A673 (cell line): ENCODE data around the gene ANK3. TPM values are rescaled to one million over a fixed set of nuclear protein-coding genes. Genes with fewer than 3 reads are reported as not detected.

ENCODE experiments used
- BruUV-seq: library from RNA; stranded (reverse); fragments of 400-500 nt; replicated peaks from 2 replicates; lab custom pipeline; 2021; lab: Mats Ljungman, UMichigan
- CTCF ChIA-PET: fragments of 300-600 bp; sonication (Branson Sonifier 250); formaldehyde crosslinking; loops from one replicate; lab custom pipeline; 2022; ENCODE audit warnings: antibody characterized with exemption; lab: Charles Lee
- POLR2A ChIA-PET: fragments of 300-600 bp; sonication (Branson Sonifier 250); formaldehyde crosslinking; loops from one replicate; lab custom pipeline; 2022; ENCODE audit warnings: antibody characterized with exemption; ENCODE audit not compliant: low non-redundant PET; lab: Charles Lee
- DNase-seq: peaks from one replicate; pipeline ENCODE4 v3.0.0-alpha.2; 2015; ENCODE audit warnings: low spot score
- H3K27ac ChIP-seq: fragments of 200-600 bp; sonication (generic); 2 replicates; pipeline ENCODE4 v1.5.1; 2016; ENCODE audit warnings: mixed run types, low read depth, mild to moderate bottlenecking, mixed read lengths, antibody characterized with exemption, low read length; ENCODE audit not compliant: poor library complexity, severe bottlenecking
- H3K27me3 ChIP-seq: fragments of 200-600 bp; sonication (generic); replicated peaks from 2 replicates; pipeline ENCODE4 v1.6.1; 2017; ENCODE audit warnings: mixed run types, low read depth, mild to moderate bottlenecking, mixed read lengths, antibody characterized with exemption, low read length; ENCODE audit not compliant: insufficient read depth, poor library complexity
- H3K36me3 ChIP-seq: fragments of 200-600 bp; sonication (generic); 2 replicates; pipeline ENCODE4 v1.6.1; 2016; ENCODE audit warnings: mixed run types, mild to moderate bottlenecking, mixed read lengths, antibody characterized with exemption, low read length; ENCODE audit not compliant: insufficient read depth, poor library complexity, severe bottlenecking
- H3K4me1 ChIP-seq: fragments of 200-600 bp; sonication (generic); 2 replicates; pipeline ENCODE4 v1.6.1; 2017; ENCODE audit warnings: mixed run types, mild to moderate bottlenecking, mixed read lengths, antibody characterized with exemption, low read length; ENCODE audit not compliant: insufficient read depth, poor library complexity, severe bottlenecking
- H3K4me3 ChIP-seq: fragments of 200-600 bp; sonication (generic); 2 replicates; pipeline ENCODE4 v1.5.1; 2016; ENCODE audit warnings: low read depth, mixed run types, mild to moderate bottlenecking, mixed read lengths, low read length; ENCODE audit not compliant: poor library complexity, severe bottlenecking
- H3K9me3 ChIP-seq: fragments of 200-600 bp; sonication (generic); 2 replicates; pipeline ENCODE4 v1.6.1; 2016; ENCODE audit warnings: mixed run types, low read depth, mild to moderate bottlenecking, mixed read lengths, antibody characterized with exemption, low read length; ENCODE audit not compliant: poor library complexity, severe bottlenecking
- CTCF ChIP-seq: fragments of 300-800, 200-600 bp; sonication (generic); conservative IDR thresholded peaks from 2 replicates; pipeline ENCODE4 v1.5.1; 2017; ENCODE audit warnings: low read depth, mild to moderate bottlenecking, antibody characterized with exemption, low read length, moderate library complexity, mixed read lengths
- EZH2 ChIP-seq: fragments of 200-600 bp; sonication (generic); IDR thresholded peaks from 2 replicates; pipeline ENCODE4 v1.6.1; 2017; ENCODE audit warnings: borderline replicate concordance, low read depth, mild to moderate bottlenecking, mixed read lengths, antibody characterized with exemption, low read length; ENCODE audit not compliant: poor library complexity, severe bottlenecking
- intact Hi-C: fragments of 100-400 bp; cut with micrococcal nuclease; formaldehyde crosslinking; loops from one replicate; pipeline ENCODE4 v1.10.0; 2022; ENCODE audit not compliant: unreplicated experiment
- total RNA-seq: library from RNA; stranded (reverse); gene quantifications from 2 replicates; pipeline ENCODE4 v1.2.3, GENCODE V29; 2021

ANK3 gene
- total RNA-seq, 1 experiment from 2014 or later: 13.5 TPM

DNA sequence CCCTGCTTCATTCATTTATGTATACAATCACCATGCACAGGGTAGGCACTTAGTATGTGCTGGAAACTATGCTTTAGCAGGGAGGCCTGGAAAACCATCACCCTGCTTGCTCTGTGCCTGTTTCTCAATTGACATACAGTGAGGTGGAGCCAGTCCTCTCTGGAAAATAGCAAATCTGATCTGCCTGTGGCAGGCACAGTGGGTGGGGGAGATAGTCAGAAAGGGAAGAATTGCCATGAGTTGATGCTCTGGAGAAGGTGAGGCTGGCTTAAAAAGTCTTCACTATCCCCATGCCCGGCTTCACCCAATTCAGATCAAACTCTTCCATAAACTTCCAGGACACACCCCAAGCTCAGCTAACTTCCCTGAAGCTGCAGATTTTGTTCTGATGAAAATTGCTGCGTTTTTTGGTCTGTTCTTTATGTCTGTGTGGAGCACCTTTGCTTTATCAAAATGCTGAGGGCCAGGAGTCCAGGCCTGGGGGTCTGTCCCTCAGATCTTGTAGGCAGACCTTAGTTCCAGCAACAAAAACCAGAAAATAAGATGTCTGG, 84.8 kb downstream of the ANK3 start:
- no peaks in the 10 kb centered on the region for H3K27me3 ChIP-seq
- no peak overlapping the region for H3K4me3 ChIP-seq
- POLR2A ChIA-PET: no interaction called here
- CTCF ChIA-PET: no interaction called here
- TF ChIP-seq CTCF: no peak
- no peak for TF ChIP-seq EZH2
- peaks cover 4% of the 10 kb centered on the region for H3K4me1 ChIP-seq
- no peak overlapping the region for H3K27ac ChIP-seq
- no peak for DNase-seq
- intact Hi-C loops: no loop called here
- H3K36me3 ChIP-seq: no peaks in the 10 kb centered on the region
- no TSS peak for BruUV-seq
- no peaks in the 10 kb centered on the region for H3K9me3 ChIP-seq

DNA sequence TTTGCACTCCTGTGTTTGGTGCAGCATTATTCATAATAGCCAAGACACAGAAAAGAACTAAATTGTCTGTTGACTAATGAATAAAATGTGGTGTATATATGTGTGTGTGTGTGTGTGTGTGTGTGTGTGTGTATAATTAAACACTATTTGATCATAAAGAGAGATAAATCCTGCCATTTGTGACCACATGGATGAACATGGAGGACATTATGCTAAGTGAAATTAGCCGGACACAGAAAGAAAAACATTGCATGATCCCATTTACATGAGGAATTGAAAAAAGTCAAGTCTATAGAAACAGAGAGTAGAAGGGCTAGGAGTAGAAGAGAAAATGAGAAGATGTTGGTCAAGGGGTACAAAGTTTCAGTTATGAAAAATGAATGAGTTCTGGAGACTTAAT, 85.9 kb downstream of the ANK3 start:
- Histone ChIP-seq H3K27me3 (no peaks in the 10 kb centered on the region), H3K36me3 (no peaks in the 10 kb centered on the region), H3K4me1 (peaks cover 8% of the 10 kb centered on the region), H3K4me3 (no peak overlapping the region), H3K9me3 (no peaks in the 10 kb centered on the region), H3K27ac (no peak overlapping the region)
- no TSS peak for BruUV-seq
- TF ChIP-seq CTCF: no peak
- no peak for TF ChIP-seq EZH2
- no peak for DNase-seq
- ChIA-PET CTCF (no interaction called here), POLR2A (no interaction called here)
- intact Hi-C loops: no loop called here

- H3K4me3 ChIP-seq: no peak overlapping the region
- no peak overlapping the region for H3K27ac ChIP-seq
- peaks cover 16% of the 10 kb centered on the region for H3K4me1 ChIP-seq
- TF ChIP-seq CTCF (no peak), EZH2 (no peak)
- H3K27me3 ChIP-seq: no peaks in the 10 kb centered on the region
- DNase-seq: no peak
- no TSS peak for BruUV-seq
- ChIA-PET POLR2A (no interaction called here), CTCF (no interaction called here)
- intact Hi-C loops: no loop called here
- no peaks in the 10 kb centered on the region for H3K9me3 ChIP-seq
- no peaks in the 10 kb centered on the region for H3K36me3 ChIP-seq
Measured at GRCh38 chr10:60299961-60300883, 89.5 kb downstream of the ANK3 start.
